Stimulated activated CD4-positive, alpha-beta T cell treated with anti-CD3 and anti-CD28 coated beads, Interleukin-1b, Interleukin-23, amount 100 ng/mL, for 1 hour (primary cell): ENCODE results near the gene TAF4.
A peak's percentile ranks its signal among the peaks of the same experiment; 100 is the strongest.
"Not testable (repeated sequence)": the region's sequence is repeated elsewhere in the genome, so short reads cannot be mapped to it uniquely, and the experiment has no call there.

Experiments
- DNase-seq, 2 donors: peaks; one replicate each; pipeline ENCODE4 v3.0.0-alpha.2; 2020; ENCODE audit warnings: low read depth in 2 of 2

Gene TAF4

GRCh38 chr20:62080249-62080990, 14.7 kb upstream of the TAF4 start:
- no peak for DNase-seq

DNA sequence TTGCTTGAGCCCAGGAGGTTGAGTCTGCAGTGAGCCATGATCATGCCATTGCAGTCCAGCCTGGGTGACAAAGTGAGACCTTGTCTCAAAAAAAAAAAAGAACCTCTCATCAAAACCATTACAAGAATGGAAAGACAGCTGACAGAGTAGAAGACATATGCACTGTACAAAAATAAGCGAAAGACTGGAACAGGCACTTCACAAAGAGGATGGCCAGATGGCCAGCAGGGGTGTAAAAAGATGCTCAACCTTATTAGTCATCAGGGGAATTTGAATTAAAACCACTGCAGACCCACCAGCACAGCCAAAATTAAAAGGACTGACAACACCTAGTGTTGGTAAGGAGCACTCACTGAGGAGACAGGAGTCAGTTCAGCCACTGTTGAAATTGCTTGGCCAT, 13.5 kb upstream of the TAF4 start:
- DNase-seq, result no peak

DNA sequence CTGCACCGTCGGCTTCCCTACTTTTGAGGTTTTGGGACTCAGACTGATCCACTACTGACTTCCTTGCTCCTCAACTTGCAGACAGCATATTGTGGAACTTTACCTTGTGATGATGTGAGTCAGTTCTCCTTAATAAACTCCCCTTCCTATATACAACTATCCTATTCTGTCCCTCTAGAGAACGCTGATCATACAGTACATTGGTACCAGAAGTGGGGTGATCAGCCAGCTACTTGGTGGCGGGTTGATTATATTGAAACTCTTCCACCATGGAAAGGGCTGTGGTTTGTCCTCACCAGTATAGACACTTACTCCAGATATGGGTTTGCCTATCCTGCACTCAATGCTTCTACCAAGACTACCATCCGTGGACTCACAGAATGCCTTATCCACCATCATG, 7.6 kb upstream of the TAF4 start:
- no peak for DNase-seq

DNA sequence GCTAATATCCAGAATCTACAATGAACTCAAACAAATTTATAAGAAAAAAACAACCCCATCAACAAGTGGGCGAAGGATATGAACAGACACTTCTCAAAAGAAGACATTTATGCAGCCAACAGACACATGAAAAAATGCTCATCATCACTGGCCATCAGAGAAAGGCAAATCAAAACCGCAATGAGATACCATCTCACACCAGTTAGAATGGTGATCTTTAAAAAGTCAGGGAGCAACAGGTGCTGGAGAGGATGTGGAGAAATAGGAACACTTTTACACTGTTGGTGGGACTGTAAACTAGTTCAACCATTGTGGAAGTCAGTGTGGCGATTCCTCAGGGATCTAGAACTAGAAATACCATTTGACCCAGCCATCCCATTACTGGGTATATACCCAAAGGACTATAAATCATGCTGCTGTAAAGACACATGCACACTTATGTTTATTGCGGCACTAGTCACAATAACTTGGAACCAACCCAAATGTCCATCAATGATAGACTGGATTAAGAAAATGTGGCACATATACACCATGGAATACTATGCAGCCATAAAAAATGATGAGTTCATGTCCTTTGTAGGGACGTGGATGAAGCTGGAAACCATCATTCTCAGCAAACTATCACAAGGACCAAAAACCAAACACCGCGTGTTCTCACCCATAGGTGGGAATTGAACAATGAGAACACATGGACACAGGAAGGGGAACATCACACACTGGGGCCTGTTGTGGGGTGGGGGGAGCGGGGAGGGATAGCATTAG, 6.2 kb upstream of the TAF4 start:
- not testable (repeated sequence) for DNase-seq

- DNase-seq, result no peak
Observed at GRCh38 chr20:62069741-62070216, 4.1 kb upstream of the TAF4 start.

GRCh38 chr20:62068997-62069396, 3.3 kb upstream of the TAF4 start:
- DNase-seq, result no peak

- no peak for DNase-seq
Observed at GRCh38 chr20:62067547-62068260, 2.0 kb upstream of the TAF4 start.

DNA sequence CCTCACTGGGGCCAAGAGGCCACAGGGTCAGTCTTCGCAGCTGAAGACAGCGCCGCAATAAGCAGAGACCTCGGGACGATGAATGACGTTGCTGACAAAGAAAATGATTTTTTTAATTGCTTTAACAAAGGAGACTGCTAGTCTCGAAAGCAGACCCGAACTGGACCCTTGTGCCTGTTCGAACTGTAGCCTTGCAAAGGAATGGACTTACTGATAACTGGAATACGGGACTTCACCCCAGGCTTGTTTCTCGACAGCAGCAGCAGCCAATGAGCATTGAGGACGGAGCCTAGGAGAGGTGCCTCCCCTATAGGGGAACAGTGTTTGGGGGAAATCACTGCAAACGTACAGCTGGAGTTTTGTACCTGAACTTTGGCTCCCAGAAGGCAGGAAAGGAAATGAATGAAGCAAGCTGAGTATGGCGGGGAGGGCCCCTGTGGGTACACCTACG, 1.3 kb upstream of the TAF4 start:
- no peak for DNase-seq

- peak in 1 of 2 donors; percentile 19 for DNase-seq
Observed at GRCh38 chr20:62066339-62066982, 780 bp upstream of the TAF4 start.

DNA sequence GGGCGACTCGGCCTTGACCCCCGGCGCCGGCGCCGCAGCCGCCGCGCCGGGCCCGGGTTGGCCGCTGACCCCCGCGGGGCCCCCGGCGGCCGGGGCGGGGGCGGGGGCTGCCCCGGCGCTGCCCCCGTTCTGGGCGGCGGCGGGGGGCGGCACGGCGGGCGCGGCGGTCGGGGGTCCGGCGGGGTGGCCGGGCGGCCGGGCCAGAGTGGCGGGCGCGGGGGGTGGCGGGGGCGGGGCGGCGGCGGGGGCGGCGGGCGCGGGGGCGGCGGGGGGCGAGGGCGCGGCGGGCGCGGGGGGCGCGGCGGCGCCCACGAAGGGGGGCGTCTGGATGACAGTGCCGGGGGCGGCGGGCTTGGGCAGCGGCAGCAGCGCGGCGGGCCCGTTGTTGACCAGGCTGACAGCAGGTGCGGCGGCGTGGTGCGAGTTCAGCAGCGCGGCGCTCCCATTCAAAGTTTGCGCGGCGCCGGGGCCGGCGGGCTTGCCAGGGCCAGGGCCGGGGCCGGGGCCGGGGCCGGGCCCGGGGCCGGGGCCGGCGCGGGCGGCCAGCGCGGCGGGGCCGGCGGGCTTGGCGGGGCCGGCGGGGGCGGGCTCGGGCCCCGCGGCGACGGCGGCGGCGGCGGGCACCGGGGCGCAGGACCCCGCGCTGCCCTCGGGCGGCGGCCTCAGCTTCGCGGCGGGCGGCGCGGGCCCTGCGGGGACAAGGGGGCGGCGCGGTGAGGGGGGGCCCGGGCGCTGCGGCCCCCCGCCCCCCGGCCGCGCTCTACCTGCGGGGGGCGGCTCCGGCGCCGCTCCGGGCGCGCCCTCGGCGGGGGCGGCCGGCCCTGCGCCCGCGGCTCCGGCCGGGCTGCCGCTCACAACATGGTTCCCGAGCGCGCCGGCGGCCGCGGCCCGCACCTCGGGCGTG, 659 bp downstream of the TAF4 start:
- no peak for DNase-seq

- no peak for DNase-seq
Observed at GRCh38 chr20:62063981-62064769, 1.5 kb downstream of the TAF4 start.

DNA sequence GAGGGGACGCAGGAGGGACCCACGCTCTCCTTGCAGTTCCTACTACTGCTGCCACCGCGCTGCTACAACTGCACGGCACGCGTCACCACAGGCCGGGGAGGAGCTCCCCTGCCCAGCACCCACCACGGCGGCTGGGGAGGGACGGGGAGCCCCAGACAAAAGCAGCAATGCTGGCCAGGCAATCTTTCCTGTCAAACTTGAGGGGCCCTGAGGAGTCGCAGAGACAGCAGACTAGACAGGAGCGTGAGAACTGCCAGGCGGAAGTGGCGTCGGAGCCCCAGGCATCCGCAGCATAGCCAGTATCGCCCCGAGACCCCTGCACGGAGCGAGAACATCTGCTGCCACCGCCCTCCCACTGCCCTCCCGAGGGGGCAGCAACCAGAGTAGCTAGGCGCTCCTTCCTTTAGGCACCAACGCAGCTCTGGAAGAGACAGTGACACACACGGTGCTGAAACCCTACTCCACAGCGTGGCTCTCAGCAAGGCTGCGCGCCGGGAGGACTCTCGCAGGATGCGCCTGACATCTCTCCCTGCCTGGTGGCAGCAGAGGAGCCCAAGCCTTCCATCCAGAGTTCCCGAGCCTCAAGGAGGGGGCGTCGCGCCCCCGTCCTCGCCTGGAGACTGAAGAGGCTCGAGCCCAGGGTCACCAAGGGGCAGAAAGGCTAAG, 2.2 kb downstream of the TAF4 start:
- DNase-seq, result no peak

DNA sequence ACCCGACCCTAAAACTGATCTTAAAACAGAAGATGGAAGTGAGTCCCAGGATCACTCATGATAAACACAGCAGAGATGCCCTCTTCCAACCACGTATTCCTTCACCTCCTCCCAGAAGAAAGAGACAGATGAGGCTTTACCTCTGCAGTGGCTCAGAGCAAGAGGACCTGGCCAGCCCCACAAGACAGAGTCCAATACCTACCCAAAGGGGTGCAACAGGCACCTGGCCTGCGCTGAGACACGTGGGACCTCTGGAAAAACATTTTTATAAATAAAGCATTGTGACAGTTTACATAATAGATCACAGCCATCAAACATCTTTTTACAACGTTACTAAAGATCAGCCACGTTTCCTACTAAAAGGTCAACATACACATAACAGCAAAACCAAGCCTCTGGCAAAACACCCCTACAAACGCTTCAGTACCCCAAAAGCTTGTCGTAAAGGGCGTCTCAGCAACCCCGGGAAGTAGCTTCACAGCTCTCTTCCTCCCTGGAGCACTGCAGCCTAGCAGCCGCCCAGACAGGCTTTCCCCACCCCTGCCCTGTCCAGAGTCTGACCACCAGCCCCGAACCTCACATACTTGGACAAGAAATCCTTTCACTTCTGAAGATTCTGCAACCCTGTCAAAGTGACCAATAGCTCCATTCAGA, 2.9 kb downstream of the TAF4 start:
- no peak for DNase-seq

DNA sequence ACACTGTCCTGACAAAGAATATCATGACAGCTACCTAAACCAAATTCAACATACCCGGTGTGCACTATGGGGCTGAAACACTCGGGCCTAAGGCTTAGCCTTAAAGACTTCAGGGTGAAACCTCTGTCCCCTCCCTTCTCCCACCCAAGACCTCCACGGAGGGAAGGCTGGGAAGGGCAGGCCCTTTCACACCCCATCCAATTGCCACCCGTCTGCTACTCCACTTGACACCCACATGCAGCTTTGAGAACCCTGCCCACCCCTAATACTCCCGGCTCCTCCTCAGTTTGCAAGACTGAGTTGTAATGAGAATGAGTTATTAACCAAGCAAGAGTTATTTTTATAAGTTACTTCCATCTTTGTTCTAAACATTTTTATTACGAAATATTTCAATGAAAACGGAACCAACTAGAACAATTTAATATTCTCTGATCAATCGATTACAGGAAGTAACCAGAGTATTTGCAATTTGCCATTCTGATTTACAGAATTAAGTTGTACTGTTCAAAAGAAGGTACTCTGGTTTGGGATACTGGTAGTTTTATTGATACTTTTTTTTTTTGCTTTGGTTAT, 3.7 kb downstream of the TAF4 start:
- no peak for DNase-seq

DNA sequence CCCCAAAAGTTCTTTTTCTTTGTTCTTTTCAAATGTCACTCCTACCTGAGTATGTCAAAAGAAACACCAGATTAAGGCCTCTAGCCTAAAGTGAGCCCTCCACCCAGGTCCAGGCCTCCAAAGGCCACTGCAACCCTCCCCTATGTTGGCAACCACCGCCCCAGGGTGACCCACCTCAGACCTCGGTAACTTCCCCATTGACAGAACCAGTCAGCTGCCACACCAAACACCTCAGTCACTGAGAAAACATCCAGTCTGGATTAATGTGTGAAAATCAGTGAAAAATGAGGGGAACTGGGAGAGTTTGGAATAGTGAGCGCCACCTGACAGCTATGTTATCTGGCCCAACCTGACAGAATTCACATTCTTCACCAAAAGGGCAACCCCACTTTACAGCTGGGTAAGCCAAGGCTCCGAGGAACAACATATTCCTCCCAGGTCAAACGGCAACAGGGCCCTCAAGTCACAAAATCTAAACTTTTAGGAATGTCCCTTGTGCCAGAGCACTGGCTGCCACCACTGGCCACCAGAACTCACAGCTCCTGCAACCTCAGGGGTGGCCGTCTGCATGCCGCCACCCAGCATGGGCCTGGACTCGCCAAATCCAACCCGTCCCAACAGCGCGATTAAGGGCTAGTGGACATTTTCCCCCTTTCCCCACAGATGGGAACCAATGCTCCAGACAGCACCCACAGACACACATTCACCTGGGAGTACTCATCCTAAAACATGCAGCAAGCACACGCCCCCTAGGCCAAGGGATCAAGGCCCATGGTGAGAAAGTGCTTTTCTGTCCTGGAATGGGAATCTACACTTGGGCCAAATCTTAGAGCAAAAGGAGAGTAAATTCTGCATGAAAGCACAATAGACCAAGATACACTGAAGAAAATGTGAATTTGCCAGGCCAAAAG, 4.8 kb downstream of the TAF4 start:
- no peak for DNase-seq

- DNase-seq, result no peak
Observed at GRCh38 chr20:62059920-62060630, 5.6 kb downstream of the TAF4 start.

- no peak for DNase-seq
Observed at GRCh38 chr20:62059401-62059800, 6.3 kb downstream of the TAF4 start.
